Gastrocnemius medialis (tissue), 4 donors: ENCODE data around the gene PHF20.

Source experiments
- POLR2A ChIP-seq, 2 donors: fragments of 450-650 bp; IDR thresholded peaks; one replicate each; pipeline ENCODE4 v1.6.1; 2017; ENCODE audit warnings: antibody characterized with exemption in 2 of 2, mild to moderate bottlenecking in 2 of 2, moderate library complexity in 2 of 2
- TF ChIP-seq, protein P1 (sequence below), 5 experiments: fragments of 450-650 bp in 3 of 5; fragments of 200-600 bp in 2 of 5; sonication (generic) in 2 of 5; IDR thresholded peaks in 4 of 5; conservative IDR thresholded peaks in 1 of 5; 1 replicate in 4 of 5; 2 replicates in 1 of 5; pipeline ENCODE4 v1.5.1; 2016 to 2019; ENCODE audit warnings: antibody characterized with exemption in 5 of 5, mild to moderate bottlenecking in 3 of 5, moderate library complexity in 3 of 5

DNA sequence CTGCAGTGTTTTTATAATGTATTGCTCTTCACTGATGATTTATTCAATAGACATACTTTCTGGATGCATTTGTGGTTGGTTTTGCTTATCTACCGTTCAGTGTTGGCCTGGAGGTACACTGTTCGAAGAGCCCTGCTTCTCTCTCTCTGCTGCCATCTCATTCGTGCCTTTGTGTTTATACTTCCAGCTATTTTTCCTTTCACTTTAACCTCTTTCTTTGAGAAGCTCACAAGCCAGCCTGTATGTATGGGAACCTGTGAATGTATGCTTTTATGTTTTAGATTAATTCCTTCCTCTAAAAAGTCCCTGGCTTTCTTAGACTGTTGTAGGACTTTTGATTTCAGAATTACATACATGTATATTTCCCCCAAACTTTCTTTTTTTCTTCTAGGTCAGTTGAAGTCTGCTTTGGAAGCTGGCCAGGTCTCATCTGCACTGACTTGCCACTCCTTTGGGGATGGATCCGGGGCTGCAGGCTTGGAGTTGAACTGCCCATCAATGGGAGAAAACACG is 99.5 kb downstream of the PHF20 start:
- TF ChIP-seq, protein P1, sequence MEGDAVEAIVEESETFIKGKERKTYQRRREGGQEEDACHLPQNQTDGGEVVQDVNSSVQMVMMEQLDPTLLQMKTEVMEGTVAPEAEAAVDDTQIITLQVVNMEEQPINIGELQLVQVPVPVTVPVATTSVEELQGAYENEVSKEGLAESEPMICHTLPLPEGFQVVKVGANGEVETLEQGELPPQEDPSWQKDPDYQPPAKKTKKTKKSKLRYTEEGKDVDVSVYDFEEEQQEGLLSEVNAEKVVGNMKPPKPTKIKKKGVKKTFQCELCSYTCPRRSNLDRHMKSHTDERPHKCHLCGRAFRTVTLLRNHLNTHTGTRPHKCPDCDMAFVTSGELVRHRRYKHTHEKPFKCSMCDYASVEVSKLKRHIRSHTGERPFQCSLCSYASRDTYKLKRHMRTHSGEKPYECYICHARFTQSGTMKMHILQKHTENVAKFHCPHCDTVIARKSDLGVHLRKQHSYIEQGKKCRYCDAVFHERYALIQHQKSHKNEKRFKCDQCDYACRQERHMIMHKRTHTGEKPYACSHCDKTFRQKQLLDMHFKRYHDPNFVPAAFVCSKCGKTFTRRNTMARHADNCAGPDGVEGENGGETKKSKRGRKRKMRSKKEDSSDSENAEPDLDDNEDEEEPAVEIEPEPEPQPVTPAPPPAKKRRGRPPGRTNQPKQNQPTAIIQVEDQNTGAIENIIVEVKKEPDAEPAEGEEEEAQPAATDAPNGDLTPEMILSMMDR (IDR thresholded peaks at IDR 0.05 in 4 of 5, conservative IDR thresholded peaks at IDR 0.05 in 1 of 5): no peak
- TF ChIP-seq POLR2A (IDR thresholded peaks at IDR 0.05): no peak
